HG02763 (cell line): ENCODE results near the gene SGCD.

Experiments
- ATAC-seq: cut with Tn5 transposase; IDR thresholded peaks from one replicate; pipeline ENCODE4 v1.9.1; 2021; ENCODE audit warnings: mild to moderate bottlenecking, moderate library complexity; ENCODE audit not compliant: unreplicated experiment

The SGCD gene

GRCh38 chr5:156498226-156498980 lies 171.4 kb downstream of the SGCD start:
- no peak for ATAC-seq

GRCh38 chr5:156500755-156501154 lies 173.8 kb downstream of the SGCD start:
- ATAC-seq = no peak

- no peak for ATAC-seq
Observed at GRCh38 chr5:156505101-156505500, 178.1 kb downstream of the SGCD start.

DNA sequence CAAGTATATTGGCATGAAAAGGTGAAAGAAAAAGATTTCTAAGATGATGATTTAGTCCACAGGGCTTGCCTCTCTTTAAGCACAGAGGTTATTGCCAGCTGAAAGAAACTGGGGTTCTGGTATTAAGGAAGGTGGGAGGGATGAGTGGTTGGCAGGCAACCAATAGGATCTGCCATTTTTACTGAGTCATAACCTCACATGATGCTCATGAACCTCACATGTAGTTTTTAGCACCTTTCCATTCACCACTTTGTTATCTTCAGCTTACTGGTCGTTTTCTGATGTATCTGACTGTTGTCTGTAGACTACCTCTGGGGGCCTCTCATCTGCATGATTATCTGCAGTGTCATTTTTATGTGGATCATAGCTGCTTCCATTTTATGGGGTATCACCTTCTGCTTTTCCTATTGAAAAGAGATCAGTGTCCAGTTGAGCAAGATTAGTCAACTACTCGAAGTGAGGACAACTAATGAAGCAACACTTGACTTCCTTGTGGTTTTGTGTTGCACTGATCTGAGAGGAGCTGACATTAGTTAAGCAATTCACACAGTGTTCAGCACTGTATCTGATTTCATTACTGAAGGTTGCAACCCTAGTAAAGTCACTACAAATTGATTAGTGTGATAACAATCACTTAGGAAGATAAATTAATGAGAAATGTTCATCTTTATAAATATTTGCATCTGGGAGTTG lies 186.3 kb downstream of the SGCD start:
- no peak for ATAC-seq

- ATAC-seq = no peak
Observed at GRCh38 chr5:156515121-156515520, 188.2 kb downstream of the SGCD start.

DNA sequence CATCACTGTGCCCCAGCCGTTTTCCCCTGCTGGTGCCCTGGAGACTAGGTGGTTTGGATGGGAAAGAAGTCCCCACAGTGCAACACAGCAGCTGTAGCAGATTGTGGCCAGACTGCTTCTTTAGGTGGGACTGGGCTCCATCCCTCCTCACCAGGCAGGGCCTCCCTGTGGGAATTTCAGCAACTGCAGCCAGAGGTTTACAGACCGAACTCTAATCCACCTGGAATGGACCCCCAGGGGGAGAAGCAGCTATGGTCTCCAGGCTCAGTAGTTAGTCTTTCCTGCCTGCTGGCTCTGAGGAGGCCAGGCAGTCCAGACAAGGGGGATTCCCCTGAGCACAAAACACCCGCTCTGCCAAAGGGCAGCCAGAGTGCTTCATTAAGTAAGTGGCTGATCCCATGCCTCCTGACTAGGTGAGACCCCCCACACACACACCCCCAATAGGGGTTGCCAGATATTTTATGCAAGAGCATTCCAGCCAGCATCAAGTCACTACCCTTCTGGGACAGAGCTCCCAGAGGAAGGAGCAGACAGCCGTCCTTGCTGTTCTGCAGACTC lies 188.9 kb downstream of the SGCD start:
- ATAC-seq = no peak

- no peak for ATAC-seq
Observed at GRCh38 chr5:156522651-156523529, 195.9 kb downstream of the SGCD start.

DNA sequence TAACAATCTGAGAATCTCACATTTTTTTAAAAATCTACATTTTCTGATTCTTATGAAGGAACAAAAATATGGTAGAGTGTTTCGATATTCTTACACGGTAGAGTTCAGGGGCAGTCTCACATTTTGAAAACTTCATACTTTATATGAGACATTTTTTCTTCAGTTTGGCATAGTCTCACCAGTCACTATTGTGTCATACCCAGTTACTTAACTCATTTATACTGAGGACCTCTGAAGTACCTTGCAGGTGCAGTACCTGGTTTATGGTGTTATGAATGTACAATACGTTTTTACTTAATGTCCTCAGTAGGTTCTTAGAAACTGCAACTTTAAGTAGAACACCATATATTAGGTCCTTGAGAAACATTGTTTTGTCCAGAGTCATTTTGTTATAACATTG lies 196.6 kb downstream of the SGCD start:
- no peak for ATAC-seq

- ATAC-seq = no peak
Observed at GRCh38 chr5:156526081-156526925, 199.3 kb downstream of the SGCD start.

DNA sequence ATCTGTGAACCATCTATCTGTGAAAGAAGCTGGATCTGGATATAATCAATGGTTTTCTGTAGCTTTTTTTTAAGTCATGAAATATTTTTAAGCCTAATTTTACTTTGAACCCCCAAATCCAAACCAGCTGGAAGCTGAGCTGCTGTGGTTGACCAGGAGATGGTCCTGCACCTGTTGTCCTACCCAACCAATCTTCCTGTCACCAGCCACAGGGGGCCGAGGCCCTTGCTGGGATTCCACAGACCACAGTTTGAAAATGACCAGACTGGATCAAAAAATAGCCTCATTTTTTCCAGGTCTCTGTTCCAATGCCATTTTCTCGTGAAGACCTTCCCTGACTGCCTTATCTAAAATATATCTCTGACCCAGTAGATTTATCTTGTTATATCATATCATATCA lies 200.6 kb downstream of the SGCD start:
- no peak for ATAC-seq

DNA sequence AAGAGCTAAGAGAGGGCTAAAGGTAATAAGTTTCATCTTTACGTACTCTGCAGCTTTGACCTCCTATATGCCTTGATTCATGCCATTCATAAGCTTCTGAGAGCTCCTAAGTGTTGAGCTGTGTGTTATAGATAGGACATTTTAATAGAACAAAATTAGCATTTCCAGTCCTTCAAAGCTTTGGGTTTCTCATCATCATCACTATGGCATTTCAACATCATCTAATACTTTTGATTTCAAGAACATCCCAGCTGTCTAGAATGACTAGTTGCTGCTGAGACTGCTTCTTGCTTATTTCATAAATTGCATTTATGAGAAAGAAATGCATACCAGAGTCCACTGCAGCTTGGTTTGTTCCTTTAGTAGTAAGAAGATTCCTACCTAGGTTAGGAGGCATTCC lies 201.7 kb downstream of the SGCD start:
- ATAC-seq = no peak

- no peak for ATAC-seq
Observed at GRCh38 chr5:156529892-156530291, 202.9 kb downstream of the SGCD start.

DNA sequence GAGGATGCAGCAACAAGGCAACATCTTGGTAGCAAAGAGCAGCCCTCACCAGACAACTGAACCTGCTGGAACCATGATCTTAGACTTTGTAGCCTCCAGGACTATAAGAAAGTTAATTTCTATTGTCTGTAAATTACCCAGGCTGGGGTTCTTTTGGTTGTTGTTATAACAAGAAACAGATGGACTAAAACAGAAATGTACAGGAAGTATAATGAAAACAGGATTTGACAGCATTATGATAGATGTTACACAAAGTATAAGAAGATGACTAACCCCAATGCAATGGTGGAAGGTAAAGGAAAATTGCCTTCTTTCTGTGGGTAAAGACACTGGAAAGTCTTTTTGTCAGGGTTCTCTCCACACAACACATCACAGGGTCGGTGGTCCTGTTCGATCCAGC lies 204.2 kb downstream of the SGCD start:
- ATAC-seq = no peak

GRCh38 chr5:156532921-156533320 lies 206.0 kb downstream of the SGCD start:
- no peak for ATAC-seq

DNA sequence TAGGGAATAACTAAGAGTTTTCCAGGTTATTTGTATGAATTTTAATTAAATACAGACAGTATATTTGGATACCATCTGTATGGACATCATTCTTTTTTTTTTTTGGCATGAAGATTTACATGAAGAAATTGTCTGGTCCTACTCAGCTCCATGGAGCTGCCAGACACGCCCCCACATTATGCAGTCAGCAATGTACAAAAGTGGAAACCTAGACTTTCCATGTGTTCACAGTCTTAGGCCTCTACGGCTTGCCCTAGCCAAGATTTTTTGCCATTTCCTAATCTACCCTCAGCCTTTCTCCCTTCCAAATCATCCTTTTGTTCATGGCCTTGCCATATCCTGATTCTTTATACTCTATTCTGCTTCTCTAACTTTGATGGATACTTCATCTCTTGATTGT lies 207.1 kb downstream of the SGCD start:
- no peak for ATAC-seq

DNA sequence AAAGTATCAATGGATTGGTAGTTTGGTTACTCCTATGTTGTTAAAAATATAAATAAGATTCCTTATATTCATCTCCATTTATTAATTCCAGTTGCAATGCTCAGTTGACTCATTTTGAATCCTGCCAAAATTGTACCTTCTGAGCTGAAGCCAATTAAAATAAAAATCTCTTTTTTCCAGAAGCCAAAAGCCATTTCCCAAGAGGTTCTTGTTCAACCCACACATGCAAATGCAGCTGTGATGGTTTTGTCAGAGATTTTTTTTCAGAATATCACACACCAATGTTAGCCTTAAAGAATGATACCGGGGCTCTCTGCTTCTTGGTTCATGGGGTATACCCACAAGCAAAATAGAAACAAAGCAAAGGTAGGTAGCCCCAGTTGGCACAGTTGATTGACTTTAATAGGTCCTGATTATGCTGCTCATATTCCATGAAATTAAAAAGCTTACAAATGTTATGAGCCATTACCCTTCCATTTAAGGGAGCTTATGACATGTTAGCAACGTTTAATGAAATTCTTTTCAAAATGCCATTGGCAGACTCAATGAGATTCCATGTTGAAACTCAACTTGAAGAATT lies 208.0 kb downstream of the SGCD start:
- ATAC-seq = no peak

- no peak for ATAC-seq
Observed at GRCh38 chr5:156540491-156540890, 213.5 kb downstream of the SGCD start.

- no peak for ATAC-seq
Observed at GRCh38 chr5:156541582-156541981, 214.6 kb downstream of the SGCD start.

DNA sequence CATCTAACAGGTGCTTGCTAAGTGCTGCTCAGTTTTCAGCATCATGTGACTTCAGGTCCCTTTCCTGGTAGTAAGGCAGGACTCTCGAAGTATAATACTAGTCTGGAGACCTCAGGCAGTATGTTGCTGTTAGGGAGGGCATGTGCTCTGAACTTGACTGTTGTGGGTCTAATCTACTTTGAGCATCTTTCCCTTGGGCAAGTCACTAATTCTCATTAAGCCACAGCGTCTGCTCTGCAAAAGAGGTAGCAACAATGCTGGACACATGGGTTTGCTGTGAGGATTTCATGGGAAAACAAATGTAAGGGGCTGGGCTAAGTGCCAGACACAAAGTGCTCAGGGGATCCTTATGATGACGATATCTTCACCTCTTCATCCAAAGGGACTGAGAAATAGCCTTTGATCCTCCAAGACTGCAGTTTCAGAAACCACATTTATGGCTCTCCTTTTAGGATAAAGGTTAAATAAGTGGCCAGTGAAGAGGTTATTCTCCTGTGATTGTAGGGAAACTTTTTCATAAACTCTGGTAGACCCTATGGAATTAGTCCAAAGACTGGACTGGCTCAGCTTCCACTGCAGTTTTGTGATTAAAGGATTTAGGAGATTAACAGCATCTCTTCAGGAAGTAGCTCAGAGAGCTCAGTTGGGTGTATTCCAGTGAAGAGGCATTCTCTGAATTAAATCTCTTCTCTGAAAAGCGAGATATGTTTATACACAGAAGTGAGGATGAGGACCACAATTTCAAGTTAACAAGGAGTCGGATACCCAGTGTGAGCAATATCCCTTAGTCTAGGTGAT lies 216.6 kb downstream of the SGCD start:
- ATAC-seq = no peak
